Natural killer cell (primary cell): ENCODE measurements around the gene RAD51B. TPM values are rescaled to one million over a fixed set of nuclear protein-coding genes. Genes with fewer than 3 reads are reported as not detected.

Experiments used
- ATAC-seq, 3 donors: fragments of 150-1000 bp in 2 of 3; fragments of 200-7000 bp in 1 of 3; cut with Tn5 transposase; 1 replicate in 1 of 3; 2 replicates in 2 of 3; pipeline ENCODE4 v1.10.0; 2021; ENCODE audit warnings: mild to moderate bottlenecking in 2 of 3, moderate library complexity in 2 of 3
- DNase-seq, 2 donors: peaks; one replicate each; pipeline versions ENCODE4 v3.0.0 to v3.0.0-alpha.2; 2013 to 2021; ENCODE audit warnings: mixed read lengths in 1 of 2
- H3K27ac ChIP-seq: one replicate; pipeline ENCODE4 v1.5.1; 2013; ENCODE audit warnings: mild to moderate bottlenecking, low read length
- H3K27me3 ChIP-seq: one replicate; pipeline ENCODE4 v1.6.1; 2013; ENCODE audit warnings: low read length; ENCODE audit not compliant: control insufficient read depth, insufficient read depth
- H3K36me3 ChIP-seq: one replicate; pipeline ENCODE4 v1.6.1; 2013; ENCODE audit warnings: low read length; ENCODE audit not compliant: control insufficient read depth, insufficient read depth
- H3K4me1 ChIP-seq: one replicate; pipeline ENCODE4 v1.6.1; 2013; ENCODE audit warnings: low read length; ENCODE audit not compliant: control insufficient read depth, insufficient read depth
- H3K4me3 ChIP-seq: one replicate; pipeline ENCODE4 v1.5.1; 2013; ENCODE audit warnings: low read length
- H3K9me3 ChIP-seq: one replicate; pipeline ENCODE4 v1.6.1; 2013; ENCODE audit warnings: low read length; ENCODE audit not compliant: control insufficient read depth, insufficient read depth
- H3K27ac Mint-ChIP-seq, 2 donors: one replicate each; pipeline ENCODE4 v1.8.0; 2022; ENCODE audit warnings: mild to moderate bottlenecking in 2 of 2, mixed read lengths in 2 of 2, moderate library complexity in 1 of 2
- H3K27me3 Mint-ChIP-seq, 2 donors: one replicate each; pipeline ENCODE4 v1.8.0; 2022; ENCODE audit warnings: low read depth in 2 of 2, mixed read lengths in 2 of 2
- H3K36me3 Mint-ChIP-seq: one replicate; pipeline ENCODE4 v1.8.0; 2022; ENCODE audit warnings: mixed read lengths
- H3K4me1 Mint-ChIP-seq, 2 donors: one replicate each; pipeline ENCODE4 v1.8.0; 2022; ENCODE audit warnings: mixed read lengths in 2 of 2
- H3K4me3 Mint-ChIP-seq: one replicate; pipeline ENCODE4 v1.8.0; 2022; ENCODE audit warnings: mild to moderate bottlenecking, moderate library complexity, mixed read lengths
- H3K9me3 Mint-ChIP-seq, 2 donors: one replicate each; pipeline ENCODE4 v1.8.0; 2022; ENCODE audit warnings: mixed read lengths in 2 of 2
- WGBS: methylation state at CpG from one replicate; pipeline ENCODE4 v1.1.7; 2013; ENCODE audit warnings: missing lambda C conversion rate; ENCODE audit not compliant: insufficient coverage; 5-methylcytosine and 5-hydroxymethylcytosine counted together
- intact Hi-C: fragments of 100-400 bp; cut with micrococcal nuclease; formaldehyde crosslinking; loops from one replicate; pipeline ENCODE4 v1.14.2; 2022
- total RNA-seq, 4 donors: library from RNA; stranded (reverse); fragments of 120-200 nt in 1 of 4; gene quantifications; one replicate each; pipeline versions ENCODE4 v1.2.3 to v1.2.4, GENCODE V29; 2013 to 2022
- TF ChIP-seq, protein P1 (sequence below): fragments of 200-600 bp; IDR thresholded peaks from one replicate; pipeline ENCODE4 v1.8.0; 2022; ENCODE audit warnings: antibody characterized with exemption

RAD51B gene
- total RNA-seq, 3 donors from 2014 or later (not counting 1 experiment from before 2014, with no cell fraction given): 28.1 to 37.6 (median 28.6) TPM

DNA sequence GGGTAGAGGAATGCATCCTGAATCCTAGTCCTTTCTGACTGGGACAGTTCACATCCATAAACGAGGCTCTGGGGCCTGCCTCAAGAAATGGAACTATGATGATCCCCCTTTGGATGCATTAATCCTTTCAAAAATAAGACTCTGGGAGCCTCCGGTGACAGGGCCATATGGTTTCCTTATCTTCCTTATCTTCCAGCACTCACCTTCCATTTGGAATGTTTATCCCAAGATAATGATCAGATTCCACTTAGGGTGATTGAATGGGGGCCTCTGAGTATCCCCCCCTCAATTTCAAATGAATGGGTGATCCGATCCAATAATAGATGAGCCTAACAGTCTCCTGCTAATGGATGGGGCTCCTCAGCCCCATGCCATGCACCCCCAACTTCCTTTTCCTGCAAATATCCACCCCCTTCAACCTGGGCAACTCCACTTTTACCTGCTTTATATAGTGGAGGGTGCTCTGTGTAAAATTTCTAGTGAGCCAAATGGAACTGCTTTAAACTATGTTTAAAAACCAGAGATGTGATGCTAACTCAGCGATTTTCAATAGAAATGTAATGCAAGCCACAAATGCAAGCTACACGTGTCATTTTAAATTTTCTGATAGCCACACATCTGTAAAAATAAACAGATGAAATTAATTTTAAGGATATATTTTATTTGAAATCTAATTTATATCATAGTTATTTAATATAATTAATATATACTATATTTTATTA is 815.5 kb downstream of the RAD51B start:
- H3K4me3 ChIP-seq: no peak overlapping the region
- WGBS: 95% methylated on average over 4 of the region's 5 CpGs
- H3K4me1 Mint-ChIP-seq: peaks cover 7 to 10% of the 10 kb centered on the region in 2 donors
- no peaks in the 10 kb centered on the region for H3K27me3 ChIP-seq
- no peaks in the 10 kb centered on the region for H3K9me3 Mint-ChIP-seq
- TF ChIP-seq, protein P1, sequence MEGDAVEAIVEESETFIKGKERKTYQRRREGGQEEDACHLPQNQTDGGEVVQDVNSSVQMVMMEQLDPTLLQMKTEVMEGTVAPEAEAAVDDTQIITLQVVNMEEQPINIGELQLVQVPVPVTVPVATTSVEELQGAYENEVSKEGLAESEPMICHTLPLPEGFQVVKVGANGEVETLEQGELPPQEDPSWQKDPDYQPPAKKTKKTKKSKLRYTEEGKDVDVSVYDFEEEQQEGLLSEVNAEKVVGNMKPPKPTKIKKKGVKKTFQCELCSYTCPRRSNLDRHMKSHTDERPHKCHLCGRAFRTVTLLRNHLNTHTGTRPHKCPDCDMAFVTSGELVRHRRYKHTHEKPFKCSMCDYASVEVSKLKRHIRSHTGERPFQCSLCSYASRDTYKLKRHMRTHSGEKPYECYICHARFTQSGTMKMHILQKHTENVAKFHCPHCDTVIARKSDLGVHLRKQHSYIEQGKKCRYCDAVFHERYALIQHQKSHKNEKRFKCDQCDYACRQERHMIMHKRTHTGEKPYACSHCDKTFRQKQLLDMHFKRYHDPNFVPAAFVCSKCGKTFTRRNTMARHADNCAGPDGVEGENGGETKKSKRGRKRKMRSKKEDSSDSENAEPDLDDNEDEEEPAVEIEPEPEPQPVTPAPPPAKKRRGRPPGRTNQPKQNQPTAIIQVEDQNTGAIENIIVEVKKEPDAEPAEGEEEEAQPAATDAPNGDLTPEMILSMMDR: no peak
- H3K27me3 Mint-ChIP-seq: no peaks in the 10 kb centered on the region
- DNase-seq (no peak), ATAC-seq (no peak)
- H3K27ac ChIP-seq: no peak overlapping the region
- H3K4me3 Mint-ChIP-seq: no peak overlapping the region
- H3K36me3 Mint-ChIP-seq: no peaks in the 10 kb centered on the region
- intact Hi-C loops: no loop called here
- H3K9me3 ChIP-seq: no peaks in the 10 kb centered on the region
- H3K36me3 ChIP-seq: no peaks in the 10 kb centered on the region
- no peak overlapping the region for H3K27ac Mint-ChIP-seq
- peaks cover 6% of the 10 kb centered on the region for H3K4me1 ChIP-seq

DNA sequence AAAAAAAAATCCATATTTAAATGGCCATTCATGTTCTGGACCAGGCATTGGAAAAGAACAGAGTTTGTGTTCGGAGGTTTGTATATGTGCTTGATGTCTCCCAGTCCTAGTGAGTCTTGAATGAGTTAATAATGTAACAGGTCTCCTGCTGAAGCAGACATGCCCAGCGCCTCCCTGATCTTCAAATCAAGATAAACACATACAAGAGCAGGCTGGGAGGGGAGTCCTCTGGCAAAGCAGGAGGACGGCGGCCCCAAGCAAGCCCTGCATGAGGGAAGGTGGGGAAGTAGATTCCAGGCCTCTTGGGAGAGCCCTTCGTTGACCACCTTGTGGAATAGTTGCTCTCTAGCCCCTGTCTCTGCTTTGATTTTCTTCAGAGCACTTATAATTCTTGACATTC is 817.0 kb downstream of the RAD51B start:
- Histone ChIP-seq H3K9me3 (no peaks in the 10 kb centered on the region), H3K27ac (no peak overlapping the region), H3K27me3 (no peaks in the 10 kb centered on the region), H3K4me3 (no peak overlapping the region), H3K4me1 (peaks cover 6% of the 10 kb centered on the region), H3K36me3 (no peaks in the 10 kb centered on the region)
- ATAC-seq: no peak
- Mint-ChIP-seq H3K27me3 (no peaks in the 10 kb centered on the region), H3K27ac (no peak overlapping the region), H3K4me3 (no peak overlapping the region), H3K9me3 (peaks cover 4 to 6% of the 10 kb centered on the region in 2 donors), H3K36me3 (peaks cover 14% of the 10 kb centered on the region), H3K4me1 (peaks cover 7 to 10% of the 10 kb centered on the region in 2 donors)
- TF ChIP-seq, protein P1: no peak
- intact Hi-C loops: no loop called here
- 91% methylated on average over 4 of the region's 5 CpGs for WGBS
- DNase-seq: no peak

DNA sequence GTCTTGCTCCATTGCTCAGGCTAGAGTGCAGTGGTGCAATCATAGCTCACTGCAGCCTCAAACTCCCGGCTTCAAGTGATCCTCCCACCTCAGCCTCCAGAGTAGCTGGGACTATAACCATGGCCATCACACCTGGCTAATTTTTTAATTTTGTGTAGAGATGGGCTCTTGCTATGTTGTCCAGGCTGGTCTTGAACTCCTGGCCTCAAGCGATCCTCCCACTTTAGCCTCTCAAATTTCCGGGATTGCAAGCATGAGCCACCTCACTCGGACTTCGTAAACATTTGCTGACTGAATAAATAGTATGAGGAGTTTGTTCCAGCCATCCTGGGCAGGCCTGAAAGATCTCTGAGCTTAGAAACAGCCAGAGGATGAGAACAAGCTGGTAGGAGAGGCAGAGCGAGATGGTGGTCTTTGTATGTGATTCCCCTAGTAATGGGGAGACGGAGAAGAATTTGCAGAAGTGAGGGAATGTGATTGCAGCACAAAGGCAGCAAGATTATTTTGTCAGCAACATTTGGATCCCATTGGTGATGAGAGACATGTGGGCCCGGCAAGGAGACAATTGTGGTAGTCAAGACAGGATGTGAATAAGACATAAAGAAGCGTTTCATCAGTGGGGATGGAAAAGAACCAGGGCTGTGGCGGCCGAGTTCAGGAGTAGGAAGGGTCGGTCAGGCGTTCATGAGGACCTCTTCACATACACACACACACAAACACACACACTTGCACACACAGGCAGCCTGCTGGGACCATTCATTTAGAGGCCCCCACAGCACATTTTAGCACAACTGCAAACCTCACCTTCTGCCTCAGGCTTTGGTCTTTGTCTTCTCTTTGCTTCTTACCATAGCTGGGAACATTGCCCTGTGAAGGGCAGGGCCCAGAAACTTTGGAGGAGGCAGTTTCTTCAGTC is 817.8 kb downstream of the RAD51B start:
- H3K36me3 Mint-ChIP-seq: peaks cover 15% of the 10 kb centered on the region
- no peak overlapping the region for H3K4me3 ChIP-seq
- peaks cover 7 to 10% of the 10 kb centered on the region in 2 donors for H3K4me1 Mint-ChIP-seq
- no peak overlapping the region for H3K27ac ChIP-seq
- H3K27me3 ChIP-seq: no peaks in the 10 kb centered on the region
- intact Hi-C loops: no loop called here
- H3K9me3 Mint-ChIP-seq: peaks cover 4 to 6% of the 10 kb centered on the region in 2 donors
- H3K36me3 ChIP-seq: no peaks in the 10 kb centered on the region
- H3K4me1 ChIP-seq: peaks cover 6% of the 10 kb centered on the region
- DNase-seq (peak in 1 of 2 donors; percentile 33), ATAC-seq (no peak)
- H3K27ac Mint-ChIP-seq: no peak overlapping the region
- no peak overlapping the region for H3K4me3 Mint-ChIP-seq
- TF ChIP-seq, protein P1: no peak
- WGBS: 87% methylated on average over 12 of the region's 13 CpGs
- no peaks in the 10 kb centered on the region for H3K9me3 ChIP-seq
- no peaks in the 10 kb centered on the region for H3K27me3 Mint-ChIP-seq
